Activated CD4-positive, alpha-beta T cell treated with anti-CD3 and anti-CD28 coated beads, Interleukin-2, amount 50 U/mL, for 16 hours (primary cell): Measurements from ENCODE around the gene NSF.
"Not testable (repeated sequence)": the region's sequence is repeated elsewhere in the genome, so short reads cannot be mapped to it uniquely, and the experiment has no call there.

Source experiments
- DNase-seq: peaks from one replicate; pipeline ENCODE4 v3.0.0-alpha.2; 2020

NSF gene

GRCh38 chr17:46632146-46632545 is 41.7 kb downstream of the NSF start:
- not testable (repeated sequence) for DNase-seq

GRCh38 chr17:46634844-46635243 is 44.4 kb downstream of the NSF start:
- not testable (repeated sequence) for DNase-seq

GRCh38 chr17:46641861-46642656 is 51.6 kb downstream of the NSF start:
- not testable (repeated sequence) for DNase-seq

GRCh38 chr17:46647251-46647650 is 56.8 kb downstream of the NSF start:
- not testable (repeated sequence) for DNase-seq

- not testable (repeated sequence) for DNase-seq
Observed at GRCh38 chr17:46647688-46648278, 57.3 kb downstream of the NSF start.

GRCh38 chr17:46649246-46649645 is 58.8 kb downstream of the NSF start:
- DNase-seq: not testable (repeated sequence)

GRCh38 chr17:46652024-46652643 is 61.7 kb downstream of the NSF start:
- not testable (repeated sequence) for DNase-seq

GRCh38 chr17:46658235-46658634 is 67.8 kb downstream of the NSF start:
- DNase-seq: not testable (repeated sequence)

GRCh38 chr17:46659702-46660101 is 69.2 kb downstream of the NSF start:
- not testable (repeated sequence) for DNase-seq

- DNase-seq: not testable (repeated sequence)
Observed at GRCh38 chr17:46663123-46663522, 72.7 kb downstream of the NSF start.

GRCh38 chr17:46663552-46663951 is 73.1 kb downstream of the NSF start:
- not testable (repeated sequence) for DNase-seq

- not testable (repeated sequence) for DNase-seq
Observed at GRCh38 chr17:46665969-46666368, 75.5 kb downstream of the NSF start.

GRCh38 chr17:46670789-46671188 is 80.3 kb downstream of the NSF start:
- not testable (repeated sequence) for DNase-seq

GRCh38 chr17:46672777-46673176 is 82.3 kb downstream of the NSF start:
- DNase-seq: not testable (repeated sequence)

- not testable (repeated sequence) for DNase-seq
Observed at GRCh38 chr17:46677819-46678218, 87.3 kb downstream of the NSF start.

- not testable (repeated sequence) for DNase-seq
Observed at GRCh38 chr17:46683653-46684052, 93.2 kb downstream of the NSF start.

- DNase-seq: not testable (repeated sequence)
Observed at GRCh38 chr17:46685284-46685683, 94.8 kb downstream of the NSF start.

GRCh38 chr17:46692196-46692595 is 101.7 kb downstream of the NSF start:
- not testable (repeated sequence) for DNase-seq

GRCh38 chr17:46693283-46693682 is 102.8 kb downstream of the NSF start:
- DNase-seq: not testable (repeated sequence)

- not testable (repeated sequence) for DNase-seq
Observed at GRCh38 chr17:46696522-46696921, 106.1 kb downstream of the NSF start.

- not testable (repeated sequence) for DNase-seq
Observed at GRCh38 chr17:46699014-46699413, 108.5 kb downstream of the NSF start.

- no peak for DNase-seq
Observed at GRCh38 chr17:46717999-46718398, 127.5 kb downstream of the NSF start.

- DNase-seq: no peak
Observed at GRCh38 chr17:46719891-46720290, 129.4 kb downstream of the NSF start.

- no peak for DNase-seq
Observed at GRCh38 chr17:46720408-46720807, 129.9 kb downstream of the NSF start.
